Panc1 (cell line): Measurements from ENCODE around the gene TGIF2. TPM values are rescaled to one million over a fixed set of nuclear protein-coding genes. Genes with fewer than 3 reads are reported as not detected.
"Not testable (repeated sequence)": the region's sequence is repeated elsewhere in the genome, so short reads cannot be mapped to it uniquely, and the experiment has no call there.

Experiments used
- ATAC-seq: fragments of 200-7000 bp; cut with Tn5 transposase; 2 replicates; pipeline ENCODE4 v1.9.1; 2020; ENCODE audit warnings: mild to moderate bottlenecking, moderate library complexity
- BruUV-seq: library from RNA; stranded (reverse); fragments of 400-500 nt; replicated peaks from 2 replicates; lab custom pipeline; 2021; lab: Mats Ljungman, UMichigan
- CTCF ChIA-PET: fragments of 300-600 bp; sonication (Branson Sonifier 250); formaldehyde crosslinking; loops from one replicate; lab custom pipeline; 2022; ENCODE audit warnings: antibody characterized with exemption; lab: Charles Lee
- POLR2A ChIA-PET: fragments of 300-600 bp; sonication (Branson Sonifier 250); formaldehyde crosslinking; loops from one replicate; lab custom pipeline; 2022; ENCODE audit warnings: antibody characterized with exemption; lab: Charles Lee
- DNase-seq: peaks from one replicate; pipeline ENCODE4 v3.0.0-alpha.2; 2010; ENCODE audit warnings: low read depth, low spot score
- H3K27ac ChIP-seq: 2 replicates; pipeline ENCODE4 v1.5.1; 2011; ENCODE audit warnings: mild to moderate bottlenecking, low read length, inconsistent platforms
- H3K27me3 ChIP-seq: fragments of 200-500 bp; sonication (Bioruptor generic); 2 replicates; pipeline ENCODE4 v1.6.0; 2014; ENCODE audit warnings: low read length, inconsistent platforms; ENCODE audit not compliant: control insufficient read depth, insufficient read depth
- H3K36me3 ChIP-seq: fragments of 200-500 bp; sonication (Bioruptor generic); 2 replicates; pipeline ENCODE4 v1.5.1; 2014; ENCODE audit warnings: inconsistent platforms, mild to moderate bottlenecking, low read length, moderate library complexity; ENCODE audit not compliant: control insufficient read depth, insufficient read depth
- H3K4me1 ChIP-seq: 2 replicates; pipeline ENCODE4 v1.5.1; 2011; ENCODE audit warnings: inconsistent platforms, mild to moderate bottlenecking, low read length, moderate library complexity; ENCODE audit not compliant: control insufficient read depth, insufficient read depth
- H3K4me3 ChIP-seq, 2 experiments: 2 replicates each; pipeline ENCODE4 v1.5.1; 2011 to 2012; ENCODE audit warnings: low read depth in 2 of 2, low read length in 2 of 2, mild to moderate bottlenecking in 2 of 2, inconsistent platforms in 1 of 2, moderate library complexity in 1 of 2
- H3K9me3 ChIP-seq: fragments of 200-500 bp; sonication (Bioruptor generic); 2 replicates; pipeline ENCODE4 v1.5.1; 2014; ENCODE audit warnings: low read depth, mild to moderate bottlenecking, inconsistent platforms, low read length, moderate library complexity; ENCODE audit not compliant: control insufficient read depth, insufficient read depth
- CTCF ChIP-seq: fragments of 450-650 bp; IDR thresholded peaks from 2 replicates; pipeline ENCODE4 v1.5.1; 2017; ENCODE audit warnings: mild to moderate bottlenecking
- POLR2AphosphoS5 ChIP-seq: IDR thresholded peaks from 2 replicates; pipeline ENCODE4 v1.6.1; 2012; ENCODE audit warnings: mild to moderate bottlenecking, low read depth, low read length, moderate library complexity
- REST ChIP-seq, 2 experiments: IDR thresholded peaks; 2 replicates each; pipeline ENCODE4 v1.6.1; 2011 to 2012; ENCODE audit warnings: low read depth in 2 of 2, control low read depth in 1 of 2, low read length in 1 of 2, mild to moderate bottlenecking in 1 of 2, moderate library complexity in 1 of 2; ENCODE audit not compliant: insufficient read depth in 1 of 2
- SIN3A ChIP-seq: IDR thresholded peaks from 2 replicates; pipeline ENCODE4 v1.6.1; 2012; ENCODE audit warnings: low read depth, mild to moderate bottlenecking, low read length, moderate library complexity, borderline replicate concordance; ENCODE audit not compliant: insufficient read depth
- TCF7L2 ChIP-seq: IDR thresholded peaks from 2 replicates; pipeline ENCODE4 v1.6.1; 2011; ENCODE audit warnings: mild to moderate bottlenecking, low read depth, low read length, inconsistent platforms
- in situ Hi-C: cut with HindIII; loops from 2 replicates; pipeline ENCODE4 v1.10.0; 2016; ENCODE audit warnings: low sequenced_read_pairs, low pct_unique_long_range_greater_than_20kb
- intact Hi-C: fragments of 100-400 bp; cut with micrococcal nuclease; formaldehyde crosslinking; loops from one replicate; pipeline ENCODE4 v1.10.0; 2022; ENCODE audit not compliant: unreplicated experiment
- total RNA-seq: library from RNA; stranded (reverse); gene quantifications from one replicate; pipeline ENCODE4 v1.2.1, GENCODE V29; 2021; ENCODE audit not compliant: unreplicated experiment

The TGIF2 gene
- total RNA-seq, 1 experiment from 2014 or later: 18.0 TPM

- Histone ChIP-seq H3K27me3 (no peaks in the 10 kb centered on the region), H3K9me3 (no peaks in the 10 kb centered on the region), H3K27ac (no peak overlapping the region), H3K36me3 (no peaks in the 10 kb centered on the region), H3K4me3 (no peak overlapping the region), H3K4me1 (no peaks in the 10 kb centered on the region)
- POLR2A ChIA-PET: no interaction called here
- no TSS peak for BruUV-seq
- no peak for TF ChIP-seq CTCF
- no peak for TF ChIP-seq REST (IDR thresholded peaks at IDR 0.05; ENCODE audit: insufficient read depth in 1 of 2, low read depth in 2 of 2, low read length in 1 of 2)
- intact Hi-C loops: no loop called here
- ATAC-seq (no peak), DNase-seq (no peak)
- CTCF ChIA-PET: no interaction called here
- in situ Hi-C loops: no loop called here
Measured at GRCh38 chr20:36633285-36633772, 59.9 kb downstream of the TGIF2 start.

- H3K4me1 ChIP-seq: no peaks in the 10 kb centered on the region
- H3K9me3 ChIP-seq: no peaks in the 10 kb centered on the region
- no TSS peak for BruUV-seq
- TF ChIP-seq POLR2AphosphoS5 (no peak), SIN3A (no peak), CTCF (no peak), REST (IDR thresholded peaks at IDR 0.05; ENCODE audit: insufficient read depth in 1 of 2, low read depth in 2 of 2, low read length in 1 of 2) (no peak), TCF7L2 (no peak)
- H3K4me3 ChIP-seq: no peak overlapping the region
- ChIA-PET CTCF (no interaction called here), POLR2A (no interaction called here)
- no peak for DNase-seq
- H3K27ac ChIP-seq: no peak overlapping the region
- no peak for ATAC-seq
- intact Hi-C loops (no loop called here), in situ Hi-C loops (no loop called here)
- no peaks in the 10 kb centered on the region for H3K27me3 ChIP-seq
- H3K36me3 ChIP-seq: no peaks in the 10 kb centered on the region
Measured at GRCh38 chr20:36634342-36634741, 60.9 kb downstream of the TGIF2 start.

- H3K27ac ChIP-seq, DNase-seq, in situ Hi-C loops, POLR2A ChIA-PET, intact Hi-C loops, ATAC-seq, H3K4me3 ChIP-seq, H3K4me1 ChIP-seq, H3K36me3 ChIP-seq, H3K27me3 ChIP-seq, CTCF ChIA-PET, H3K9me3 ChIP-seq, BruUV-seq: not testable (repeated sequence)
Measured at GRCh38 chr20:36638876-36639400, 65.5 kb downstream of the TGIF2 start.
